Activated T-cell treated with anti-CD3 and anti-CD28 coated beads, Interleukin-2, amount 50 U/mL, for 48 hours (primary cell): ENCODE measurements around the gene GPC6.
"Not testable (repeated sequence)": the region's sequence is repeated elsewhere in the genome, so short reads cannot be mapped to it uniquely, and the experiment has no call there.

Experiments
- DNase-seq, 2 experiments: peaks; one replicate each; pipeline ENCODE4 v3.0.0-alpha.2; 2020

The GPC6 gene

DNA sequence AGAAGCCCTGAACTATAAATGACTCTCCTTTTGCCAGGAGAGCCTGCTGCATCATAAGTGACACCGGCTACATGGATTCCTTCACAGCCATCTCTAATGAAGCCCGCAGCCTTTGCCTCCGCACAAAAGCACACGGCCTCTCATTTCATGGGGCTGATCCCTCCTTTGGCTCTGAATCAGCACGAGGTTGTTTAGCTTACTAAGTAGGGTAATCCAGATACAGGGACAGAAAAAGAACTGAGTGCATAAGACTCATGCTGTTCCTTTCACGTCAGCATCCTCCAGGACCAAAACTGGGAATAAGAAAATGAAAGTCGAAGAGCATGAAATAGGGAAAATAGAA, 1116.6 kb downstream of the GPC6 start:
- no peak for DNase-seq

DNA sequence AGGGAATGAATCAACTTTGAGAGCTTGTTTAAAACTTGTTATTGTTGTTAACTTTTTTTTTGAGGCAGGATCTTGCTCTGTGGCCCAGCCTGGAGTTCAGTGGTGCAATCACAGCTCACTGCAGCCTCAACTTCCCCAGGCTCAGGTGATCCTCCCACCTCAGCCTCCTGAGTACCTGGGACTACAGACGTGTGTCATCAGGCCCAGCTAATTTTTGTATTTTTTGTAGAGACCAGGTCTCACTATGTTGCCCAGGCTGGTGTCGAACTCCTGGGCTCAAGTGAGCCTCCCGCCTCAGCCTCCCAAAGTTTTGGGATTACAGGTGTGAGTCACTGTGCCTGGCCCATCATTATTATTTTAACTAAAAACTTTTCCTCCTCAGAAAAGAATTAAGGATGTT, 1117.1 kb downstream of the GPC6 start:
- DNase-seq: not testable (repeated sequence)

DNA sequence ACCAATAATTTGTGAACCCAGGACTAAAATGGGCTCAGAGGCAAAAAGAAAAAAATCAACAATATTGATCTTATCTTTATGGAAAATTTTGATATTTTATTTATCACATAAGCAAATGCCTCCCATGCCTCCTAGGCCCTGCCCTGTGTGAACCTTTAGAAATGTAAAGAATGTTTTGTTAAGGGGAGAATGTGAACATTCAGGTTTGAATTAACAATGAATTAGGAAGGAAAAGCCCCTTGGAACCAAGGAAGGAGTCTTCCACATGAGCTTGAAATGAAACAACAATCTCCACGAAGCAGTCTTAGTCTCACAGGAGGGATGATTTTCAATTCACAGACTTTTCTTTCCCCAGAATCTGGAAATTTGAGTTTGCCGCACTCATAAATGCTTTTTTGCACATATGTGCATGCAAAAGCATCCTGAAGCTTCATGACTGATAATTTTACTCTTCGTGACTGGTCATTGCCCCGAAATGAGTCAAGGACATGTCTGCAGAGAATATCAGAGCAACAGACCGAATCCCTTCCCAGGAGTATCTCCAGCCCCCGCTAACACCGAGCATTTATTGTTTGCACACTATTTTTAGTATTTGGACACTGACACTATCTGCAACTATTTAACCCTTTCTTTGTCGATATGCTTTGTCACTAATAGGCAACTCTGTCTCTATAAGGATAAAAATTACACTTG, 1117.7 kb downstream of the GPC6 start:
- DNase-seq: no peak

DNA sequence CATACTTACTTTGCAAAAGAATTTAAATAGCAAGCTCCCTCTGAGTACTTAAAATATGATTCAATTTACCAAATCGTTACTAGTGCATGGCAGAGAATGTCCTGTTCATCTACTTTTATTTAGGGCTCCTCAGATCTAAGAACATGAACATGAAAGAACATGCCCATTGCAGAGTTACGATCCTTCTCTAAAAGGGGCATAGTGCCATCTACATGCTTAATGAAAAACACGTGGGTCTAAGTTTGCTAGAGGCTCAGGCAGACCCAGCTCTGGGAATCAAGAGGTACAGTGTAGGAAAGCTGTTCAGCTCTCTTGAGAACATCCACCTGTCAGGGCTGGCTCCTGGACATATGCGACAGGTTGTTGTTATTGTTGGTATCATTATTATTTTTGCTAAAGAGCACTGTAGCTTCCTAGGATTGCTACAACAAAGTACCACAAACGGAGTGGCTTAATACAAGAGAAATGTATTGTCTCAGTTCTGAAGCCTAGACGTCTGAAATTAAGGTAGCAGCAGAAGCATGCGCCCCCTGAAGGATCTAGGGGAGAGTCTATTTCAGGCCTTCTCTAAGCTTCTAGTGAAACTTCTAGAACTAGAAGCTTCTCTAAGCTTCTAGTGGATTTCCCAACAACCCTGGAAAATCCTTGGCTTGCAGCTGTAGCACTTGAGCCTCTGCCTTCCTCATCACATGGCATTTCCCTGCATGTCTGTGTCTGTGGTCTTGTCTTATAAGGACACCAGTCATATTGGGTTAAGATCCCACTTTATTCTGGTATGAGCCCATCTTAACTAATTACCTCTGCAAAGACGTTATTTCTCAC, 1119.0 kb downstream of the GPC6 start:
- DNase-seq: no peak

DNA sequence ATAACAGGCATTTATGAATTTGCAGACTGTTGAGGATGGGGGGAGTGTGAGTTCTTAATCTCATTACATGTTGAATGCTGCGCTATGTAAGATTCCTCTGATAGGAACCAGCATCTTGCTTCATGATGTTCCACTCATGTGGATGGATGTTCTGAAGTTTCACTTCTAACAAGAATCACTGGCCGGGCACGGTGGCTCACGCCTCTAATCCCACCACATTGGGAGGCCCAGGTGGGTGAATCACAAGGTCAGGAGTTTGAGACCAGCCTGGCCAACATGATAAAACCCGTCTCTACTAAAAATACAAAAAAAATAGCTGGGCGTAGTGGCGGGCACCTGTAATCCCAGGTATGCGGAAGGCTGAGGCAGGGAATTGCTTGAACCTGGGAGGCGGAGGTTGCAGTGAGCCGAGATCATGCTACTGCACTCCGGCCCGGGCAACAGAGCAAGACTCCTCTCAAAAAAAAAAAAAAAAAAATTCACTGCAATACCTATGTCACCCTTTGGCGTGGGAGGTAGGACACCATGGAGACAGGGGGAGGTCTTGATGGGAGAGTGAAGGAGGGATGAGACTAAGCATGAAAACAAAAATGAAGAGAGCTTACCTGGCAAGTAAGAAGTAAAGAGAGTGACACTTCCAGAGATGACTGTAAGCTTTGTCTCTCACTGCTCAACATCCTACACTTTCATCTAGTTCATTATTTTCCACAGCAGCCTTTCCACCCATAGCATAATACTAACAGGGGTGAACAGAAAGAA, 1119.8 kb downstream of the GPC6 start:
- DNase-seq: peak; percentile 44 to 46

DNA sequence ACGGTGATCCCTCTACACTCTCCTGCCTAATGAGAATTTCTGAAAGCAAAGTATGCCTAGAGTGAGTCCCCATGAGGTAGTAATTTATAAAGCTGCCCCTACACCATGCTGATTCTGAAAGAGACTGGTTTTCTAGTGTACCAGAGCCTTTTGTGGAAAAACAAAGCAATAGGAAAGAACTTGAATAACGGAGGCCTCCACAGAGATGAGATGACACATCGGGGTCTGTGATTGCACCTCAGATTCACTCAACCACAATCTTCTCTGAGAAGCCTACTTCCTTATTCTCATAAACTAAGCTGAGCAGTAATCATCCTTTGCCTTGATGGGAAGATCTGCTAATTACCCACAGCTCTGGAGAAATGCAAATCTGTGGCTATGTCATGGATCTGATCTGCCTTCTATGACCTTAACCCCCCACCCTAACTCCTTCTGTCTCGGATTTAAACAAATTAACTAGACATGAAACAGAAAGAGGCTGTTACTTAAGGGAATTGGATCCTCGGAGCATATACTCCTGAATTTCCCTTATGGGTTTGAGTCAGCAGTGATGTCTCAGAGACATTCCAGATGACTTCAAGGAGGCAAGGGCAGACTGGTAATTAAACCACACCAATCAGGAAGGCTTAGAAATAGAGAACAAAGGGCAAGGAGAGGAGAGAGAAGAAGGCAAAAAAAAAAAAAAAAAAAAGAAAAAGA, 1124.8 kb downstream of the GPC6 start:
- no peak for DNase-seq

DNA sequence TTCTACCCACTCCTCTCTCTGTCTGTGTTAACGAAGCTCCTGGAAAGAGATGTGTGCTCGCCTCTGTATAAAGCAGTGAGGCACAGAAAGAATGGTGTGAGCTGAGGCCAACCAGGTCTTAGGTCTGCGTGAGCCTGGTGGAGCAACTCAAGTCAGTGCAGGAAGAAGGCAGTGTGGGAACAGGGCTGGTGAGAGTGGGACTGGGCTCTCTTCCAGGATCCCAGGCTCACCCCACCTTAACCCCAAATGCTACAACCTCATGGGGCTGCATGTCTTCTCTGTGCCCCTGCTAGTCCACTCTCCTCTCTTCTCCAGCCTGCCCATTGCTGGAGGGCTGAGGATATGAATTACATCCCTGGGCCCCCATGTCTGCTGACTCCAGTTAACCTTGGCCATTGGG, 1125.5 kb downstream of the GPC6 start:
- DNase-seq: no peak

DNA sequence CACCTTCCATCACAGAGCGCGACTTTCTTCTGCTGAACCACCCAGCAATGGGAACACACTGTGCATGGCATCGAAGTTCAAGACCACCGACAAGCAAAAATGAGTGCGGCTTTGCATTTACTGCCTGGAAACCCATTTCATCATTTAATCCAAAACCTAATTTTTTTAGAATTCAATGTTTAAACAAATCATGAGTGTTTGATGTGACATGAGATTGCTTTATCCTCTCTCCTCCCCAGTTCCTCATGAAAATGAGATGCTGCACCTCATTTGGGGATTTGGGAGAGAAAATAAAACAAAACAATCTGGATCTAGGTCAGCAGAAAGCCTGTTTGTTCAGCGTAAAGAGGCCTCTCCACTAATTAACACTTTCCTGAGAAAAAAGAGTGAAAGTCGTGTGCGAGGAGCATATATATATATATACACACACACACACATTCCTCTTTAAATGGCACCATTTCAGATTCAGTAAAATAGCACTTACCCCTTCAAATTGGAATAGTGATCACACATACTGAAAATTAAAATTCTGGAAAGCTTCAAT, 1126.6 kb downstream of the GPC6 start:
- no peak for DNase-seq

DNA sequence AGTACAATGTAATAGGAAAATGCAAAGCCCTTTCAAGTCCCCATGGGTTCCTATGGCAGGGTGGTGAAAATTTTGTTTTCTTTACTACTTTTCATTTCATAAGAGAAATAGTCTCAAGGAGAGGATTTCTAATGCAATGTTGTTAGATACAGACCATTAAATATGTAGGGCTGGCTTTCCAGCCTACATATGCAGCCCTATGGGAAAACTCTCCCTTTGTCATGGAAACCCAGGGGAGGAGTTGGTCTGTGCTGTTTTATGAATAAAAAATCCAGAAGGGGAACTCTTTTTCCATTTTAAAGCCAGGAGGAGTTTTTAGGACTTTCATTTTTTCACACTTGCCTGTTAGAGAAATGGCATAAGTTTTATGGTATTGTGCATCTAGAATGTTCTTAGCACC, 1133.3 kb downstream of the GPC6 start:
- no peak for DNase-seq

DNA sequence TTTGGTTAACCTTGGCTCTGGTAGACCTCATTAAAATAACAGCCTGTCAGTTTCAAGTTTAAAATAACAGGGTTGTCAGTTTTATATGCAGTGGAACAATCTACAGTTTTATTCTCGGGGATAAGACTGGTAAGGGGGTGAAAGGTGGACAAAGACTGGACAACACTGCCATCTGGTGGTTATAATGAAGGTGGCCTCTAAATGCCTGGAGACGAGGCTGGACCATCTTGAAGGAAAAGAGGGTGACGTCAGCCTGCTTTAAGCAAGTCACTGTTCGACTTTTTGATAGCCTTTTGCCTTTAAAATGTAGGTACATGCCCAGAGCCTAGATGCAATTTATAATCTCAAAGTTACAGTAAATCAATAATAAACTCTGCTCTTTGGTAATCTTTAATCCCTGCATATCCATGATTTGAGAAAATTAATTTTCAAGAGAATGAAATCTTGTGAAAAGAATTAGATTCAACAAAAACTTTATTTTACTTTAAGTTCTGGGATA, 1135.9 kb downstream of the GPC6 start:
- DNase-seq: peak; percentile 62 to 72

DNA sequence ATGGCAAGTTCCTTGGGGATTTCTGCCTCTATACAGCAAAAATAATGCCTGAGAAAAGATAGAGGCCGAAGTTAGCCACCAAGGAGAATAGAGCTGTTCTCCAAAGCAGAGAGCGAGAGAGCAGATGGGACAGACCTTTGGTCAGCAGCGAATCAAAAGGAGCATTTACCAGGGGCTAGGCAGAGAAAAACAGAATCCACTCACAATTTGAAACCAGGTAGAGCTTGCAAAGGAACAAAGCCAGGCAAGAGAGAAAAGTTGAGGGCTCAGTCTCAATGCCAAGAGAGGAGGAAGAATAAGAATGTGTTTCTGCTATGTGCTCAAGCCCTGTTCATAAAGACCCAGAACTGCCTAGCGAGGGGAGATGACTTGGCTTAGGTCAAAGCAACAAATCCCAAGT, 1140.1 kb downstream of the GPC6 start:
- no peak for DNase-seq

DNA sequence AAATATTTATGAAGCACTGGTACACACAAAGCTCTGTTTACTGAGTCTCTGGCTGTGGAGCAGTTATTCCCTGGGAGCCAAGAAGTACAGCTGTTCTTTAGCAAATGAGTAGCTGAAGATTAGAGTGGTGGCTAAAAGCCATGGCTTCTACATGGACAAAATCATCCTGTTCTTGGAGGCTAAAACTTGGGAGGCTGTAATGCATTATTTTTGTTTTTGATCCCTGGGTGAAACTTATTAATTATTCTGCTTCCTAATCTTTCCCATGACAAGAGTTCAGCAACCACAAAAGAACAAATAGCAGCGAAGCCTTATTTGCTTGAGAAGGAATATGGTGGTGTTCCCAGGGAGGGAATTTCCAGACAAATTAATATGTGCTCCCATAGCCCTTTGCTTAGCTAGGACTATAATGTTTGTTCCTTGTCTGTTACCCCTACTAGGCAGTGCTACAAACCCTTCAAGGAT, 1143.4 kb downstream of the GPC6 start:
- DNase-seq: no peak

DNA sequence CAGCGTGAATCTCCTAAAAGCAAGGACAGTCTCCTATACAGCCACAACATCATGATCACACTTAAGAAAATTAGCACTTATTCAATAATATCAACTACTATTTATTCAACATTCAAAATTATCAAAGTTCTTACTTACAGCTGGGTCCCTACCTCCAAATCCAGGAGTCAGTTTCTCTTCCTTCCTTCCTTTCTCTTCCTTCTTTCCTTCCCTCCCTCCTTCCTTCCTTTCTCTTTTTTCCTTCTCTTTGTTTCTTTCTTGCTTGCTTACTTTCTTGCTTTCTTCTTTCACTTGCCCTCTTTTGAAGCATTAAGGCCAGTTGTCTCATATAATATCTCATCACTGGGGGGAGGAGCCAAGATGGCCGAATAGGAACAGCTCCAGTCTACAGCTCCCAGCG, 1145.2 kb downstream of the GPC6 start:
- DNase-seq: no peak

DNA sequence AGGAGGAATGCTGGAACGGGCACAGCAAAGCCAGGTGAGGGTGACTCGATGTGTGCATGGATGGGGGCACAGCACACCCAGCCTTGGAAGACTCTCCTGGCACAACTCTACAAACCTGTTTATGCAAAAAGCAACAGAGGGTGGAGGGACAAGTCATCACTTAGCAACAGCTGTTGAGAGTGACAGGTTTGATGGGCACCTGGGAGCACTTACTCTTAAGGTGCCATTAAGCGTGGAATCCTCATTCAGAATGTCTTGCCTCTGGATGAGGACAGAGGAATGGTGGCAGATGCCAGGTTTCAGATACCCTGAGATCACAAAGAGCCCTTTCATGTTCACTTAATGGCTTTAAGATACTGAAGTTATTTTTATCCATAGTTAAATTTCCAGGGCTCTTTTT, 1155.9 kb downstream of the GPC6 start:
- DNase-seq: no peak

DNA sequence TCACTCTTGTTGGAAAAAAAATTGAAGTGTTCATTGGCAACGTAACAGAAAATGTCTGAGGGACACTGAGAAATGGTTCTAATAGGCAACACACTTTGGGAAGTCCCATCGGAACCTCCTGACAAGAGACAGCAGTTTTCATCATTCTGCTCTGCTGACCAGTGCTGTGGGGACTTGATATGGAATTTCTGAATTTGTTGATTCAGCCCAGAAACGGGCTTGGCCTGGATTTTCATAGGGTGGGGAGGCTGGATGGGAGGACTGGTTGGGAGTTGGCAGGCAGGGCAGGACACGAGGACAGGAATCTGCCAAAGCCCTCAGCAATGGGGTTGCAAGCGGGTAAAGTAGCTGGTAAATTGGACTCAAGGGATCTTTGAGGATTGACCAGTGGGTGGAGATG, 1156.4 kb downstream of the GPC6 start:
- no peak for DNase-seq

DNA sequence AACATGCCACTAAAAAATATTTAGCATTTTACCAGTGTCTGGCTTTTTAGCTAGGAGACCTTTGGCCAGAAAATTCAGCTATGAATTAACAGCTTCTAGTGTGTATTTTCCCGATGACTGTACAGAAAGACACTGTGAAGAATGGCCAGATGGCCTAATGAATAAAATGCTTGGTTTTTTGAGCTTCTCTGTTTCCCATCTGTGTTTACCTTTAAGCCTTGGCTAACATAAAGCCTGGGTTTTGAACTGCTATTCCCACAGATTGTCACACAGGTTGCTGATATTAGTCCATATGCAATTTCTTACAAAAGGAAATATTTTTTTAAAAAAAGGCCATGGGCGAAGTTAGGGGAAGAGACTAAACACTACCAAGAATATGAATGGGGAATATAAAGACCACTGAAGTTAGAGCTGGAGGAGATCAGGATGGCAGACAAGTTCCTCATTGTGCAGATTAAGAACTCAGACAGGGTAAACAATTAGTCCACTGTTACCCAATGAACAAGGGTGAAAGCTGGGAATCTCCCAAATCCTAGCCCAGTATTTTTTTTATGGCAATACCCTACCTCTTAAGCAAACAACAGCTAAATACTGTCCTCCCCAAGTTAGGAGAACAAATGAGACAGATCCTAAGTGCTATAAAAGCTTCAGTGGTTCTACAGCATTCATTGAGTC, 1157.8 kb downstream of the GPC6 start:
- DNase-seq: no peak

DNA sequence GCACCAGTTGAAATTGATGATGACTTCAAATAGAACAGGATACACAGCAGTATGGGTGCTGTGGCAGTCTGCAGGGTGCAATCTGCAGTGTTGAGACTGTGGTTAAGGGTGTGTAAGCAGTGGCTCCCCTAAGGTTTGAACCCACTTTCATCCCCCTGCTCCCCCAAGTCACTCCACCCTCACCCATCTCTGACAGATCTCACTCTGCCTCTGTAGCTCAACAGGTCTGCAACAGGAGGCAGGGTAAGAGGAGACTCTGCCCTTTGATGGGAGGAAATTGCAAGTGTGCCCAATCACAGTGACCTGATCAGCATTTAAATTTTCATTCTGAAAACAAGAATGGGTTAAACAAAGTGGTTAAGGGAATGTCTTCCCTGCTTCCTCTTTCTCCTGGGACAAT, 1160.4 kb downstream of the GPC6 start:
- no peak for DNase-seq

DNA sequence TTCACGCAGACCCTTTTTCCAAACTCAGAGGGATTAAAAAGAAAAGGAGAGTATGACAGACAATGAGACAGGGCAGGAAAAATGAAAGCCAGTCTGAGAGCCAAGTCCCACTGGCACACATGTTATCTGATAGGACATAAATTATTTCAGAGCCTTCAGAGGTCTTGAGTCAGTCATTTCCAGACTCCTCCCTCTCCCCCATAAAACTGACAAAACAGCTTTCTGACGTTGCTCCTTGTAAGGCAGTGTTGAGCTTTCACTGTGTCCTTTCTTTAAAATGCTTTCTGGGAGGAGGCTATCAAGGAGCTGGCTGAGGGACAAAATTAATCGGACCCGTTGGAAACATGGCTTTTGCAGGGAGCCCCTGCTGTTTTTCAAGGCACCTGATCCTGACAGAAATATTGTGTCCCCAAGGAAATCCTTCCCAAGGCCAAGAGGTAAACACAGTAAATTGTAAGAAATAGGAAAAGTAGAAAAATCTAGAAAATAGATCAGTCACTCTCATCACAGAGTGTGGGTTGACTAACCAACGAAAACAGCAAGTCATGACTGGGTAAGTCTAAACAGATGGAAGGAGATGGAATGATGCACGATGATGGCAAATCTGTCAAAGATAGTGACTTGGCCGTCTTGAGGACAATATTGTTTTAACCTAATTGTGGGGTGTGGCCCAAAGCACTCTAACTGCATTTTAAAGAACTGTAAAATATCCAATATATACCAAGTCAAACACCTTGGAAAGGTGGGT, 1163.2 kb downstream of the GPC6 start:
- DNase-seq: no peak

DNA sequence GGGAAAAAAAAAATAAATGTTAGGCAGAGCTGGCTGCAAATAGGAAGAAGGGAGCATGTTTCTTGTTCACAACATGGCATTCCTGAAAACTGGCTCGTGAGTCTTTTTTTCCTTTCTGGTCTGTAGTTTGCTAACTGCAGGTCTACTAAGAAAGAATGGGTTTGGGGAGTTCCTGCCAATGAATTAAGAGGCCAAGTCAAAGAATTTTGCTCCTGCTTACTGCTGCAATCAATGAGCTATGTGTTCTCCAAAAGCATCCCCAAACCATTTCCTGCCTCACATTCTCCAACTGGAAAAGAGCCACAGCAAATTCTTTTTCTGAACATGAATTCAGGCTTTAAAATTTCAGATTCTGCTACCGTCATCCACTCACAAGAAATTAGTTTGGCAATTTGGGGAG, 1164.3 kb downstream of the GPC6 start:
- no peak for DNase-seq

DNA sequence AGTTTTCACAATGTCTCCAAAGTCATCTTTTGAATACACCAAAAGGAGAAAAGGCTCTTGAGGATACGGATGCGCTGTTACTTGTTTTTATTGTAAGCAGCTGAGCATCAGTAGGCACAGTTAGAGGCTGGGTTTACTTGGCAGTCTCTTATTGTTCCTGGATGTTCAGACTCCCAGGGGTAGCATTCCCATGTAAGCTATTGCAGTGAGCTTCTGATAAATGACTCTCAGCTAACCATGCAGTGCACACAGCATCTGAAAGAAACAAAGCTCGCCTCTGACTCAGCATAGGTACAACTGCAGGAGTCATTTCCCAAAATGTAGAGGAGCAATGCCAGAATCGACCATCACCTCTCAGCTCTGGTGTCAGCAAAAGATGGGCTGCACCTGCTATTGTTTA, 1168.1 kb downstream of the GPC6 start:
- no peak for DNase-seq

DNA sequence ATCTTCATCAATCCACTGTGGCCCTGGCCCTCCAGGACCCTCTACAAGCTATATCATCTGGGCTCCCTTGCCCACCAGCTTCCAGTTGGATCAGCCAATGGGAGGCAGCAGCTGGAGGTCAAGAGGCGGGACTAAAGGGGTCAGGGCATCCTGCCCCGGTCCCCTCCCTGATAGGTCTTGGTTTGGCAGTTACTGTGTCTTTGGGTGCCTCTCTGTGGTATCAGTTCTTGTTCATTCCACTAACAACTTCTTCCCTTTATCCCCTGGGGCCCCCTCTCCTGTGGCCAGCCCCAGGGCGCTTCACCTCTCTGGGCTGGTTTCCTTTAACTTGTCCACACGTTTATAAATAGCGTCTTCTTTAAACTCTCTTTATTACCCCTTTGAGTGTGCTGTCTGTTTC, 1169.3 kb downstream of the GPC6 start:
- DNase-seq: no peak
